ENCODE measurements around the gene SHF.

- TF ChIP-seq TAF1 (IDR thresholded peaks at IDR 0.05; ENCODE audit: borderline replicate concordance, low read depth, low read length) (no peak), POLR2AphosphoS5 (IDR thresholded peaks at IDR 0.05; ENCODE audit: low read depth, low read length) (no peak), POLR2A (IDR thresholded peaks at IDR 0.05; ENCODE audit: low read depth, low read length) (no peak)
Observed at GRCh38 chr15:45150481-45150880, 37.3 kb downstream of the SHF start.

All from GM12892 (cell line).